NCI-H1930 (cell line): ENCODE results near the gene MYH7.
A peak's percentile ranks its signal among the peaks of the same experiment; 100 is the strongest.
"Not testable (repeated sequence)": the region's sequence is repeated elsewhere in the genome, so short reads cannot be mapped to it uniquely, and the experiment has no call there.

Experiments used
- DNase-seq, 2 experiments: peaks; one replicate each; lab custom pipeline; 2025; lab: John Stamatoyannopoulos, UW

Gene MYH7

GRCh38 chr14:23406725-23407355 is 28.6 kb downstream of the MYH7 start:
- DNase-seq = no peak

- no peak for DNase-seq
These were observed 29.2 kb downstream of the MYH7 start for GRCh38 chr14:23406244-23406643.

- no peak for DNase-seq
These were observed 29.9 kb downstream of the MYH7 start for GRCh38 chr14:23405516-23406025.

- no peak for DNase-seq
These were observed 30.4 kb downstream of the MYH7 start for GRCh38 chr14:23405096-23405495.

GRCh38 chr14:23404331-23404900 is 31.0 kb downstream of the MYH7 start:
- peak in 1 of 2 experiments; percentile 4 for DNase-seq

GRCh38 chr14:23403908-23404307 is 31.6 kb downstream of the MYH7 start:
- DNase-seq = no peak

GRCh38 chr14:23403139-23403438 is 32.4 kb downstream of the MYH7 start:
- no peak for DNase-seq

GRCh38 chr14:23402296-23403138 is 32.9 kb downstream of the MYH7 start:
- no peak for DNase-seq

- no peak for DNase-seq
These were observed 34.2 kb downstream of the MYH7 start for GRCh38 chr14:23401291-23401690.

- DNase-seq = not testable (repeated sequence)
These were observed 34.8 kb downstream of the MYH7 start for GRCh38 chr14:23400496-23401149.

GRCh38 chr14:23399591-23399990 is 35.9 kb downstream of the MYH7 start:
- DNase-seq = no peak

GRCh38 chr14:23399136-23399535 is 36.3 kb downstream of the MYH7 start:
- DNase-seq = no peak

- DNase-seq = no peak
These were observed 37.1 kb downstream of the MYH7 start for GRCh38 chr14:23398348-23398747.

GRCh38 chr14:23396781-23397407 is 38.6 kb downstream of the MYH7 start:
- no peak for DNase-seq

GRCh38 chr14:23396126-23396525 is 39.3 kb downstream of the MYH7 start:
- no peak for DNase-seq

GRCh38 chr14:23392613-23393012 is 42.8 kb downstream of the MYH7 start:
- no peak for DNase-seq

- DNase-seq = not testable (repeated sequence)
These were observed 45.6 kb downstream of the MYH7 start for GRCh38 chr14:23389871-23390270.

GRCh38 chr14:23389396-23389795 is 46.1 kb downstream of the MYH7 start:
- no peak for DNase-seq

- no peak for DNase-seq
These were observed 46.5 kb downstream of the MYH7 start for GRCh38 chr14:23388996-23389395.

GRCh38 chr14:23387916-23388882 is 47.3 kb downstream of the MYH7 start:
- DNase-seq = no peak

GRCh38 chr14:23386999-23387398 is 48.5 kb downstream of the MYH7 start:
- DNase-seq = no peak
